ENCODE data around the gene MEX3A.

Gene MEX3A

DNA sequence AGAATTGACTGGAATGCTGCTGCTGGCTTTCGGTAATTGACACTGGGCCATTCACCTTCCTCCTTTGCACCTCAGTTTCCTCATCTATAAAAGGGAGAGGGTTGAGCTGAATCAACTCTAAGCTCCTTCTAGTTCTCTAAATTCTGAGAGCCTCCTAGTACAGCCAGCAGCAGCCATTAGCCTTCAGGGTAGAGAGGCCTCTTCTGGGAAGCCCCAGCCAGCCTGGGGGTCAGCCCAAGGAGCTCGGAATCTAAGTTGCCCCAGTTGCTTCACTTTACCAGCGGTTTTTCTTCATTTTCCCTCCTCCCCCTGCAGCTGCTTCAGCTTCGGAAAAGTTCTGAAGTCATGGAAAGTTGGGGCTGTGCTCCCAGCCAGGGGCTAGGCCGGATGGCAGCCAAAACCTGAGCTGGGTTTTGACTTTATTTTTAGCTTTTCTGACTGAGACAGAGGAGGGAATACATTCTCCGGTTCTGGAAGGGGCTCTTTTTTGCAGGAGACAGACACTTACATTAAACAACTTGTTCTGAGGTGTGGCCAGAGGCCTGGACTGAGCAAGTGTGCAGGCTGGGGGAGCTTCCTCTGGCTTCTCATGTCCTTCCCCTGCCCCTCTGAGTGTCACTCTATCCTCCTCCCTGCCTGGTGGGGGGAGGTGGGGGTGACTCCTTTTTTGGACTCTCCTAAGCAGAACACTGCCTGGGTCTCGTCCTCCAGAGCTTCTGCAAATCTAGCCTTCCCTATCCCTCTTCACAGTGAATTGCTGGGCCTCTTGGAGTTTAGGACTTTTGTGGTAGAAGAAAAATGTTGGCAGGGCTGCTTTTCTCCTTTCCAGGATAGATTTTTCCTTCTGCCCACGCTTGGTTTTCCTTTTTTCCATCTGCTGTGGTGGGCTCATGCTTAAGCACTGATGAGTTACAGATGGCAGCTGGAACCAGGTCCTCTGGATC lies 46.7 kb upstream of the MEX3A start:
- TF ChIP-seq, protein P1, sequence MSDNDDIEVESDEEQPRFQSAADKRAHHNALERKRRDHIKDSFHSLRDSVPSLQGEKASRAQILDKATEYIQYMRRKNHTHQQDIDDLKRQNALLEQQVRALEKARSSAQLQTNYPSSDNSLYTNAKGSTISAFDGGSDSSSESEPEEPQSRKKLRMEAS (IDR thresholded peaks at IDR 0.05): no peak
- 0 out of 2 replicates have a peak, but pooled peaks have one; percentile 6 for TF ChIP-seq TCF12 (IDR thresholded peaks at IDR 0.05; ENCODE audit: low read depth)
- TF ChIP-seq, protein P2, sequence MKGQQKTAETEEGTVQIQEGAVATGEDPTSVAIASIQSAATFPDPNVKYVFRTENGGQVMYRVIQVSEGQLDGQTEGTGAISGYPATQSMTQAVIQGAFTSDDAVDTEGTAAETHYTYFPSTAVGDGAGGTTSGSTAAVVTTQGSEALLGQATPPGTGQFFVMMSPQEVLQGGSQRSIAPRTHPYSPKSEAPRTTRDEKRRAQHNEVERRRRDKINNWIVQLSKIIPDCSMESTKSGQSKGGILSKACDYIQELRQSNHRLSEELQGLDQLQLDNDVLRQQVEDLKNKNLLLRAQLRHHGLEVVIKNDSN (IDR thresholded peaks at IDR 0.05): no peak
- TF ChIP-seq EP300 (IDR thresholded peaks at IDR 0.05; ENCODE audit: borderline replicate concordance): no peak
- TF ChIP-seq TEAD4 (IDR thresholded peaks at IDR 0.05): no peak

DNA sequence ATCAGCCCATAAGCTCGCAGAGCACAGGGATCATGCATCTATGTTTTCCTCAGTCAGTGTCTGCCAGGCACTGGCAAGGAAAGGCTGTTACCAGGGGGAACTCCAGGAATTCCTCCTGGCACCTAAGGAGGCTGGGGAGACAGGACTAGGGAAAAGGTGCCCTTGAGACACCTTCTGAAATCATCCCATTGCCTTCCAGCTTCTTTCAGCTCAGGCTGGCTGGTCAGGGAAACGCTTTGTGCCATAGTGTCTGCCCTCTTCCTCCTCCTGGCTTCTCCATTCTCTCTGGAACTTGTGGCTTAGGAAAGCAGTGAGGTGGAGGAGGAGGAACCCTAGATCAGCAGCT lies 46.0 kb upstream of the MEX3A start:
- no peak for TF ChIP-seq YY1 (IDR thresholded peaks at IDR 0.05; ENCODE audit: low read depth)
- no peak for TF ChIP-seq TAF1 (IDR thresholded peaks at IDR 0.05; ENCODE audit: low read depth)
- no peak for TF ChIP-seq NFIC (IDR thresholded peaks at IDR 0.05)
- TF ChIP-seq EGR1 (IDR thresholded peaks at IDR 0.05): no peak
- no peak for TF ChIP-seq TCF12 (IDR thresholded peaks at IDR 0.05; ENCODE audit: low read depth)
- TF ChIP-seq, protein P3, sequence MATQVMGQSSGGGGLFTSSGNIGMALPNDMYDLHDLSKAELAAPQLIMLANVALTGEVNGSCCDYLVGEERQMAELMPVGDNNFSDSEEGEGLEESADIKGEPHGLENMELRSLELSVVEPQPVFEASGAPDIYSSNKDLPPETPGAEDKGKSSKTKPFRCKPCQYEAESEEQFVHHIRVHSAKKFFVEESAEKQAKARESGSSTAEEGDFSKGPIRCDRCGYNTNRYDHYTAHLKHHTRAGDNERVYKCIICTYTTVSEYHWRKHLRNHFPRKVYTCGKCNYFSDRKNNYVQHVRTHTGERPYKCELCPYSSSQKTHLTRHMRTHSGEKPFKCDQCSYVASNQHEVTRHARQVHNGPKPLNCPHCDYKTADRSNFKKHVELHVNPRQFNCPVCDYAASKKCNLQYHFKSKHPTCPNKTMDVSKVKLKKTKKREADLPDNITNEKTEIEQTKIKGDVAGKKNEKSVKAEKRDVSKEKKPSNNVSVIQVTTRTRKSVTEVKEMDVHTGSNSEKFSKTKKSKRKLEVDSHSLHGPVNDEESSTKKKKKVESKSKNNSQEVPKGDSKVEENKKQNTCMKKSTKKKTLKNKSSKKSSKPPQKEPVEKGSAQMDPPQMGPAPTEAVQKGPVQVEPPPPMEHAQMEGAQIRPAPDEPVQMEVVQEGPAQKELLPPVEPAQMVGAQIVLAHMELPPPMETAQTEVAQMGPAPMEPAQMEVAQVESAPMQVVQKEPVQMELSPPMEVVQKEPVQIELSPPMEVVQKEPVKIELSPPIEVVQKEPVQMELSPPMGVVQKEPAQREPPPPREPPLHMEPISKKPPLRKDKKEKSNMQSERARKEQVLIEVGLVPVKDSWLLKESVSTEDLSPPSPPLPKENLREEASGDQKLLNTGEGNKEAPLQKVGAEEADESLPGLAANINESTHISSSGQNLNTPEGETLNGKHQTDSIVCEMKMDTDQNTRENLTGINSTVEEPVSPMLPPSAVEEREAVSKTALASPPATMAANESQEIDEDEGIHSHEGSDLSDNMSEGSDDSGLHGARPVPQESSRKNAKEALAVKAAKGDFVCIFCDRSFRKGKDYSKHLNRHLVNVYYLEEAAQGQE (IDR thresholded peaks at IDR 0.05; ENCODE audit: low read depth): no peak
- no peak for TF ChIP-seq EP300 (IDR thresholded peaks at IDR 0.05; ENCODE audit: borderline replicate concordance)
- TF ChIP-seq, protein P2 (IDR thresholded peaks at IDR 0.05): no peak
- no peak for TF ChIP-seq CREB1 (IDR thresholded peaks at IDR 0.05; ENCODE audit: low read depth)
- no peak for TF ChIP-seq CEBPB (IDR thresholded peaks at IDR 0.05)
- no peak for TF ChIP-seq RAD21 (IDR thresholded peaks at IDR 0.05; ENCODE audit: low read depth)
- TF ChIP-seq FOXM1 (IDR thresholded peaks at IDR 0.05; ENCODE audit: borderline replicate concordance, low read depth): no peak
- TF ChIP-seq, protein P1 (IDR thresholded peaks at IDR 0.05): no peak
- no peak for TF ChIP-seq TEAD4 (IDR thresholded peaks at IDR 0.05)
- no peak for TF ChIP-seq ZBTB7A (IDR thresholded peaks at IDR 0.05; ENCODE audit: low read depth)

DNA sequence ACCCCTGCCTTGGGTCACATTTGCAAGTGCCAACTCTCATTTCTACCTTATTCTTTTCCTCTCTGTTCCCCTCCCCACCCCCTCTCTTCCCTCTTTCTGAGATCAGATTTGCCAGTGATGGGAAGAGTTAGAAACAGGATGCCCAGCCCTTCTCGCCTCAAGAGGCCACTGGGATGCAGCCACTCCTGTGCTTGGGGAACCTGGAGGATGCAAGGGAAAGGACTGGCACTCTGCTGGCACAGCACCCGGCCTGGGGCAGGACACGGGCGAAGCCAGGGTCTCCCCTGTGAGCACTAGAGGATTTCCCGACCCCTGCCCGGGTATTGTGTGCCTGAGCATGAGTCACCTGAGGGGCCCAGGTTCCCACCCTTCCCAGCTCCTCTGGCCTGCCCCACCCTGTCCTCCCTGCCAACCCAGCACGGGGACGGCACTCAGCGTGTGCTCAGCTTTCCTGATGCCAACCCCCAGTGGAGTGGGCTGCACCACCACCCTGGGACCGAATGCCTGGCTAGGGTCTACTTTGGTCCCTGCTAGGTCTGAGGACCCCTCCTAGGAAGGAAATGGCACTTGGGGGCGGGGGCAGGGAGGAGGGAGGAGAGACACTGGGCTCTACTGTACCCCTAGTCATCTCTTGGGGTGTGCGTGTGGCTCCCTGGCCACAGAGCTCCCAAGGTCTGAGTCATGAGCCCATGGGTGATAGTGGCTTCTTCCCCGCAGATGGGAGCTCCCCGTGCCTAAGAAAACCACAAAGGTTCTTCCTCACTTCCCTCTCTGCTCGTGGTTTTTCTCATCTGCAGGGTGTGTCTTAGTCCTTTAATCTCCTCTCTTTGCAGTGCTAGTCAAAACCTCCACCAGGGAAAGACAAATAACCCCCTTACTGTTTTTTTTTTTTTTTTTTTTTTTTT lies 44.6 kb upstream of the MEX3A start:
- TF ChIP-seq, protein P1 (IDR thresholded peaks at IDR 0.05): no peak
- TF ChIP-seq, protein P3 (IDR thresholded peaks at IDR 0.05; ENCODE audit: low read depth): no peak
- no peak for TF ChIP-seq TAF1 (IDR thresholded peaks at IDR 0.05; ENCODE audit: low read depth)
- no peak for TF ChIP-seq RAD21 (IDR thresholded peaks at IDR 0.05; ENCODE audit: low read depth)
- TF ChIP-seq, protein P2 (IDR thresholded peaks at IDR 0.05): no peak
- no peak for TF ChIP-seq TCF12 (IDR thresholded peaks at IDR 0.05; ENCODE audit: low read depth)

DNA sequence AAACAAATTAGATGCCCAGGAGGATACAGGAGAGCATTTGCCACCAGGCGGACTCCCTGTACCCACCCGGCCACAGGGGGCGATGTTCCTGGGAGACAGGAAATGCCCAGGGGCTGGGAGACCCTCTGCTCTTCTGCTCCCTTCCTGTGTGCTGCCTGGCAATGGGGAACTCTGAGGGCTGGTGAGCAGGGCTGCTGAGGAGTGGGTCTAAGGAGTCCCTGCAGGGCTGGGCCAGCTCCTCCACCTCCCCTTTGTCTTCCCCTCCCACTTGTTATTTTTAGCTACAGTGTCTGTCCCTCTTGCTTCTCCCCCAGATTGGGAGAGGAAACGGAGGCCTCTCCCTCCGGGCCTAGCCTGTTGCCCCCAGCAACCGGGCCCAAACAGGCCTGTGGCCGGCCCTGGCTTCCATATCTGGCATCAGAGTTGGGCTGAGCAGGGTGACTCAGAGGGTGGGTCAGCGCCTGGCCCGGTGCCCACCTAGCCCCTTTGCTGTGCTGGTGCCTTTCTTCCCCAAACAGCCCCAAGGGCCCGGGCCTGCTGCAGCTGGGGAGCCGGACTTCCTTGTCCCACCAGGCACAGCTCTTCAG lies 43.9 kb upstream of the MEX3A start:
- TF ChIP-seq CEBPB (IDR thresholded peaks at IDR 0.05): no peak
- peak; percentile 83; the same call in 1 of the 2 replicates for TF ChIP-seq ZBTB7A (IDR thresholded peaks at IDR 0.05; ENCODE audit: low read depth)
- TF ChIP-seq, protein P3 (IDR thresholded peaks at IDR 0.05; ENCODE audit: low read depth): no peak
- TF ChIP-seq TAF1 (IDR thresholded peaks at IDR 0.05; ENCODE audit: low read depth): no peak
- TF ChIP-seq, protein P2 (IDR thresholded peaks at IDR 0.05): no peak
- TF ChIP-seq NFIC (IDR thresholded peaks at IDR 0.05): peak; percentile 81
- no peak for TF ChIP-seq EGR1 (IDR thresholded peaks at IDR 0.05)
- TF ChIP-seq EP300 (IDR thresholded peaks at IDR 0.05; ENCODE audit: borderline replicate concordance): no peak
- no peak for TF ChIP-seq FOXM1 (IDR thresholded peaks at IDR 0.05; ENCODE audit: borderline replicate concordance, low read depth)

Data from Ishikawa (cell line).